ENCODE data around the gene FRMPD4.
A peak's percentile ranks its signal among the peaks of the same experiment; 100 is the strongest.

FRMPD4 gene

GRCh38 chrX:12366440-12366839, 228.2 kb downstream of the FRMPD4 start:
- no peak for DNase-seq (ENCODE audit: low read depth)

- DNase-seq (ENCODE audit: low read depth), result no peak
Measured at GRCh38 chrX:12367254-12367653, 229.0 kb downstream of the FRMPD4 start.

DNA sequence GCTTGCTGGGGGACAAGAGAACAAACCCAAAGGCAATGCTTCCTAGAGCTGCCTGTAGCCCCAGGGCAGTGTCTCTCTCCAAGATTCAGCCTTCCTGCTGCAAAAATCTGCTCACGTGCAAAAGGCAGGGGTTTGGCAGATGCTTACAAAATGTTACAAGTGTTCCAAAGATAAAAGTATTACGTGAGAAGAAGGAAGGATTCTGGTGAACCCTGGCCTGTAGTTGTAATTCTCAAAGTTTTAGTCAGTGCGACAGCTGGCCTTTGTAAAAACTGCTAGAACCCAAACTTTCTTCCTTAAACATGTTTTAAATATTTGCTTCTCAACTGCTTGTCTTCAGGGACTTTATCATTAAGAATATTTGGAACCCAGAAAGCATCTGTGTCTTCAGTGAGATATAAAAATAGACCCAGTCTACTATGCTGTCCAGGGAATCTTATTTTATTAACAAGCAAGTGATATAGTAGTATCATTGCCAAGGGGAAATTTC, 232.3 kb downstream of the FRMPD4 start:
- peak; percentile 61 for DNase-seq (ENCODE audit: low read depth)

DNA sequence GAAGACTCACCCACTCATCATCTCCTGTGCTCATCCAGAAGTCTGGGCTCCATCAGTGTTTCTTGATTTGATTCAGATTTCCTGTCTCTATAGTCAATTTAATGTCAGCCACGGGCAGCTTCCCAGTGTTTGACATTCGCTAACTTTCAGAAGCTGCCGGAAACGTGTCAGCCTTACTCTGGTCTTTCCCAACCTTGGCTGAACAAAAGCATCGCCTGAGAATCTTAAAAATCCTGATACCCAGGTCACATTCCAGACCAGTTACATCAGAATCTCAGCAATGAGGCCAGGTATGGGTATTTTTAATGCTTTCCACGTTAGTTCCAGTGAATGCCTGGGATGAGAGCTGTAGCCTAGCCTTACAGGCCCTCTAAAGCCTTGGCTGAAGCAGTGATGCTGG, 233.8 kb downstream of the FRMPD4 start:
- peak; percentile 77 for DNase-seq (ENCODE audit: low read depth)

GRCh38 chrX:12374286-12374685, 236.0 kb downstream of the FRMPD4 start:
- DNase-seq (ENCODE audit: low read depth), result no peak

DNA sequence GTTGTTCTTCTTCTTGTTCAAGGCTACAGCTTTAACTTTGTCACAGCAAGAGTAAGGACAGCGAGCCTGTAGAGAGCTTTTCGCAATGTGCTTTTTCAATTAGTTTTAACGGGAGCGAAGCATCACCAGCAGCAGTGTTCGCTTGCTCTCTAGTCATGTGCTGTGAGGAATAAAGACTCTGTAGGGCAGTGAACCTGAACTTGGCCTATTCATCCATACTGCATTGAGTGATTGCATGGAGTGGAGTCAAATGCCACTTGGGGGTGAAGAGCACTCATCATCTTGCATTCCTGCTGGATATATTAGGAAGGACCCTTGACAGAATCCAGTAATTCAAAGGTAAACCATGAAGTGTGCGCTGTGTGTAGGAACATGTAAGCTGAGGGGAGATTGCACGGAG, 240.0 kb downstream of the FRMPD4 start:
- no peak for DNase-seq (ENCODE audit: low read depth)

DNA sequence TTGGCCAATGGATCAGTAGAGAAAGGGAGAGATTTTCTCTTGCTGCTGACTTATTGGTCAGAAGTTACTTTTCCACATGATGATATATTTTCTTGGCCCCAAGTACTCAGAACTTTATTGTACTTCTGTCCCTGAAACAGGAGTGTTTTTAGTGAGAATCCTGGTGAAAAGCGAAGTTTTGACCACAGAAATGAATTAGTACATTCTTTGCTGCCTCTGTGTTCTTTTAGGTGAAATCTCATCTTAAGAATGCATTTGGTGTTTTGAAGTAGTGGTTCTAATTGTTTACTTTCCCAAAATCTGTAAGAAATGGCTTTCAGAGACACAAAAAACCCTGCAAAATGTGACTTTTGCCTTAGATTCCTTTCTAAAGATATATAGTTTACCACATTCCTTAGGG, 240.4 kb downstream of the FRMPD4 start:
- DNase-seq (ENCODE audit: low read depth), result no peak

DNA sequence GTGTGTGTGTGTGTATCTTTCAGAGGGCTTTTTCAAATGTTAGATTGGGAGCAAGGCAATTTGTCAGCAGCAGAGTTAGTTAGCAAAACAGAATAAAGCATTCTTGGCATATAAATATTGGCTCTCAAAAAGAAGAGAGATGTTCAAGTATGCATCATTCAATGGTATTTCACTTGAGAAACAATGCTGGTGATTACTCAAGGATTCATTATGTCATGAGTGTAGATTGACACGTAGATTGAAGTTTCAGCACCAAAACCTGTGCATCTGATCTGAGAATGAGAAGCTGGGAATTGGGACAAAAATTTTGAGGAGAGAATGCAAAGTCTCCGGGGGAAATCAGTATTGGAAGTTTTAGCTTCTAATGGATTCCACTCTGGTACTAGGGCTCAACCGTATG, 241.4 kb downstream of the FRMPD4 start:
- DNase-seq (ENCODE audit: low read depth), result peak; percentile 6

DNA sequence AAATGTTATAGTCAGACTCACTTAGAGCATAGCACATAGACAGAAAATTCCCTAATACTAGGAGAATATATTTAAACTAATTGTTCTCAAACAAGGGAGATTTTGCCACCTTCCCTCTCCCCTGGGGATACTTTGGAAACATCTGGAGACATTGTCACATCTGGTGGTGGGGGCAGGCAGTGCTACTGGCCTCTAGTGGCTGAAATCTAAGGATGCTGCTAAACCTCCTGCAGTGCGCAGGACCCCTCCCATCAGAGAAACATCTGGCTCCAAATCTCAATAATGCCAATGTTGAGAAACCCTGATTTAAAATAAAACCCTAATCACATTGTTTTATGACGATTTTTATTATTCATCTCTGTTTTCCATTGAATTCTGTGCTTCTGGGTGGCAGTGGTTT, 244.9 kb downstream of the FRMPD4 start:
- no peak for DNase-seq (ENCODE audit: low read depth)

DNA sequence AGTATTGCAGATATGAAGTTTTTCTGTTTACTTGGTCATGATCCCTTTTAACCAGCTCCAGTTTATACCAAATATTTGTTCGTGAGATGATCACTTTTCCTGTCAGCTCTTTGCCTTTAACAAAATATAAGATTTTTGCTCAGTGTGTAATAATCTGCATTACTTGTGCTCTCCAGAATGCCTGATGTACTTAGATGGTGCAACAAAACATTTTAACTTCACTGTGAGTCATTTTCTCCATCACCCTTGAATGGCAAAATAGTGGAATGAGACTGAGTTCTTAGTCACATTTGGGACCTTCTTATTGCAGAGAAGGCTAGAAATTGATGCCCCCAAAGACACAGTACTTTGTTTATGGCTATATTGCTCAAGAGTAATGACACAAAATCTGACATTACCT, 252.0 kb downstream of the FRMPD4 start:
- peak; percentile 51 for DNase-seq (ENCODE audit: low read depth)

DNA sequence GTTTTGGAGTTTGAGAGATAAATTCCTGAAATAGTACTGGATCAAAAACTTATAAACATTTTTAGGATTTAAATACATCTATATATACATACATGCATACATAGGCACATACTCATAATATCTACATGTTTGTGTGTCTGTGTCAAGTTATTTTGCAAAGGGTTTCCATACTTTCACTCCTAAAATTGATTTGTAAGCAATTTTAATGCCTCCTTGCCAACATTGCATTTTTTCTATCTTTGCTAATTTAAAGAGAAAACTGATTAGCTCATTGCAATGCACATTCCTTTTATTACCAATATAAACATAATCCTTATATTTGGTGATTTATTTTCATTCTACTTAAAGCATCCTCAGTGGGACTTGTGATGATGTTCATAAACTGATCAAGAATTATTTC, 258.3 kb downstream of the FRMPD4 start:
- DNase-seq (ENCODE audit: low read depth), result no peak

DNA sequence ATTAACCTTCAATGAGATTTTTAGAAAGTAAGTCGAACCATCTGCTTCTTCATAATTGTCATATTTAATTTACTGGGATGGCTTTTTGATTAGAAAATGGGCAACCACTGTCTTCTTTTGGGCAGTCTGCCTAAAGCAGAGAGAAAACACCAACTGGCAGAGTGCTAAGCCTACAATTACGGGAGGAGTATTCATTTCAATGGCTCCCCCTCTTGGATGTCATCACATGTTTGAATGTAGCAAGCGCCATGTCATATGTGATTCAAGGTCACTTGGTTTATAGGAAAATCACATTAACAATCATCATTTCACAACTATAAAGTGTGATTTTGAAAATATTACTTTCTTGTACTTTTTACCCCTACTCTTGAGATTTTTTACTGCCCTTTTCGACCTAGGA, 261.9 kb downstream of the FRMPD4 start:
- DNase-seq (ENCODE audit: low read depth), result no peak

DNA sequence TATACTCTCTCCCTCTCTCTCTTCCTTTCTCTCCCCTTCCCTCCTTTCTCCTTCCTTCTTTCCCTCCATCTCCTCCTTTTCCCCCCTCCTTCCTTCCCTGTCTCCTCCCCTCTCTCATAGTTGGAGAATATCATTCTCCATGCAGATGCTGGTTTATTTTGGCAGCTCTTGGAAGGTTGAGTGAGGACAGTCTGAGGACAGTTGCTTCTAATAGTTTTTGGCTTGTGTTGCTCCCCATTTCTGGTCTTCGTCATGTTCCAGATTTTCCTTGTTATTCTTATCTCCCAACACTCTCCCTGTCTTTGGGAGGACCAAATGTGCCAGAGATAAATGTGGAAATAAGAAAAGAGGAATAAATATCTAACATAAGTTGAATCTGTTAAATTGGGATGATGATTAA, 263.0 kb downstream of the FRMPD4 start:
- DNase-seq (ENCODE audit: low read depth), result no peak

DNA sequence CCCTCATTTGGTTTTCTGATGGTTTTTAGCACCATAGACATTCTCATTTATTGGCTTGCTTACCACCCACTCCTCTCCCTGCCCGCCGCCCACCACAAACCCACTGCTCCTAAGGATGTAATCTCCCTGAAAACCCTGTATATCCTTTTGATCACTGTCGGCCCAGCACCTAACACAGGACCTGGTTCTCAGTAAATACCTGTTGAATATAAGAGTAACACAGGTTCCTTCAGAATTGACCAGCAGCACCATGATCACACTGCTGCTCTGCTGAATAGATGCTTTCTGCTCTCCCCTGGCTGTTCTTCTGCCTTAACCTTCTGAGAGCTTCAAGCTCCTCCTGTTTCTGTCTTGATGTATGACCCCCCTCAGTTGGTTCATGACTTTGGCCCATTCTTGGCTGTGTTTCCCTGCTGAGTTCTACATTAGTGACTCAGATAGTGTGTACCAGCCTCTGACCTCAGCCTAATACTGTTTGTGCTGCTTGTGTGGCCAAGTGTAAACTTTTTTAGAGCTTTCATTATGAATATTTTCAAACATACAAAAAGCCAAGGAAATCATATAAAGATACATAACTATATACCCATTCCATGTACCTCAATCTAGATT, 265.3 kb downstream of the FRMPD4 start:
- DNase-seq (ENCODE audit: low read depth), result peak; percentile 18

GRCh38 chrX:12405306-12405705, 267.0 kb downstream of the FRMPD4 start:
- DNase-seq (ENCODE audit: low read depth), result no peak

- DNase-seq (ENCODE audit: low read depth), result no peak
Measured at GRCh38 chrX:12410523-12410922, 272.2 kb downstream of the FRMPD4 start.

DNA sequence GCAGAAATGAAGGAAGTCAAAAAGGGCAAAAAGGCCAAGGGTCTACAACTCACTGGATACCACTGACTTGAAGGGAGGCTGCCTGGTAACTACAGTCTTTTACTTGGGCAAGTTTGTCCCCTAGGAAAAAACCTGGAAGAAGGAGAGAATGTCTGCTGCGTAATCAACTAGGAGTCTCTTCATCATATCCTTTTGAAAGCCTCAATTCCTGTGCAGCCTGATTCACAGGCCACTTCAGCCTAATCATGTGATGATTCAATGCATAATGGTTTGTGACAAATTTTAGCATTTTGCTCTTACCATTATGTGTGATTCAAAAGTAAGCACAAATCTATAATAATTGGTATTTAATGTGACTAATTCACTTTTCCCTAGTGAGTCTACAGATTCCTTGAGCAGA, 273.6 kb downstream of the FRMPD4 start:
- DNase-seq (ENCODE audit: low read depth), result peak; percentile 56

- no peak for DNase-seq (ENCODE audit: low read depth)
Measured at GRCh38 chrX:12412561-12412960, 274.3 kb downstream of the FRMPD4 start.

DNA sequence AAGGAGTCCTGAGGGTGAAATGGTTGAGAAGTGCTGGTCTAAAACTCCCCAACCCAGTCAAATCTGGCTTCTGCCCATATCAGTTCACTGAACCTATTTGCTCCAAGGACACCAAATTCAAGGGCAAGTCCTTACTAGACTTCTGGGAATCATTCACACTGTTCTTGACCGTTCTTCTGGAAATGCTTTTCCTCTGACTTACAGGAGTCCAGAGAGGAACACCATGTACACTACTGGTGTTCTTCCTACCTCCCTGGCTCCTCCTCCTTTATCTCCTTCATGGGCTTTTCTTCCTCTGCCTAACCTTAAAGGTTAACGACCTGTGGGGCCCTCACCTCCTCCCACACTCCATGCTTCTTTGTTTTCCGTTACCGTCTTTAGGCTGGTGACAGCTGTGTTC, 281.3 kb downstream of the FRMPD4 start:
- no peak for DNase-seq (ENCODE audit: low read depth)

GRCh38 chrX:12421918-12422317, 283.6 kb downstream of the FRMPD4 start:
- DNase-seq (ENCODE audit: low read depth), result peak; percentile 27

DNA sequence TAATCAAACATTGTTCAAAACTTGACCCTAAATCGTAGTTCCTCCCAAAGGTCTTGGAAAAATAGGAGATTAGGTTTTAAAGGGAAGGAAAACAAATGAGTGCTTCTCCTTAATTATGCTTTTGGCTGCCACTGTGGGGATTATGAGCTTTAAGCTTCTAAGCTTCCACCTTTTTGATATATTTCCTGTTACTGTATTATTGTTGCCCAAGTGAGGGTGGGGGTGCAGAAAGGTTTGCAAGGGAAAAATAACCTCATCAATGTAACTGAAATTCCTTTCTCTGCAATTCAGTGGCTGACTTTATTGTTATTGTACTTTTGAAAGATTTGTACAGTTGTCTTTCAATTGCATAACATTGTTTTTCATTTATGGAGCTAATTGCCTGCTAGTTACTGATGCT, 285.1 kb downstream of the FRMPD4 start:
- DNase-seq (ENCODE audit: low read depth), result no peak

- DNase-seq (ENCODE audit: low read depth), result no peak
Measured at GRCh38 chrX:12425496-12425895, 287.2 kb downstream of the FRMPD4 start.

GRCh38 chrX:12426420-12426819, 288.1 kb downstream of the FRMPD4 start:
- no peak for DNase-seq (ENCODE audit: low read depth)

DNA sequence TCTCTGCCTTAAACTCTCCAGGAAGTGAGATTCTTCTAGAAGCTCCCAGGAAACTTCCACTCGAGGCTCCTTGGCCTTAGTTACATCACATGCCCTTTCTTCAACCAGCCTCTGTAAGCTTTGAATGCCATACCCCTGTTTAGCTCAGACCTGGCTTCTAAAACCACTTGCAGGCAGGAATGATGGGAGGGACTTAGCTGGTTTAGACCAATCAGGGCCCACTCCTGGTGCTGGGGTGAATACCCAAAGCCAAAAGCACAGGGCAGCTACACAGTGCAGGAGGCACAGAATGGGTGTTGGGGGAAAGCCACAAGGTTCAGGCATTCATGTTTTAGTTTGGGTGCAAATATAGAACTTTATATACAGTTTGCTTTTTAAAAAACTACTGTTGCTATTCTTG, 296.2 kb downstream of the FRMPD4 start:
- DNase-seq (ENCODE audit: low read depth), result no peak

GRCh38 chrX:12439416-12439815, 301.1 kb downstream of the FRMPD4 start:
- no peak for DNase-seq (ENCODE audit: low read depth)

Measured in ELR (cell line).